GM23338 (cell line): ENCODE measurements around the gene MTARC2. TPM values are rescaled to one million over a fixed set of nuclear protein-coding genes. Genes with fewer than 3 reads are reported as not detected.

Experiments
- ATAC-seq: fragments of 200-7000 bp; cut with Tn5 transposase; 3 replicates; pipeline ENCODE4 v1.9.1; 2020
- DNase-seq: peaks from one replicate; pipeline ENCODE4 v3.0.0-alpha.2; 2015; ENCODE audit warnings: low spot score
- H2AFZ ChIP-seq: fragments of 200-600 bp; sonication (generic); 2 replicates; pipeline ENCODE4 v1.8.0; 2016; ENCODE audit warnings: antibody characterized with exemption, mild to moderate bottlenecking, moderate library complexity
- H3F3A ChIP-seq: fragments of 200-600 bp; sonication (generic); replicated peaks from 2 replicates; pipeline ENCODE4 v1.8.0; 2017; ENCODE audit warnings: antibody characterized with exemption, mixed run types, low read depth
- H3K27ac ChIP-seq: fragments of 200-600 bp; sonication (generic); 2 replicates; pipeline ENCODE4 v1.6.1; 2016; ENCODE audit warnings: low read depth
- H3K27me3 ChIP-seq: fragments of 200-600 bp; sonication (generic); 2 replicates; pipeline ENCODE4 v1.8.0; 2016; ENCODE audit warnings: mild to moderate bottlenecking, mixed run types, moderate library complexity; ENCODE audit not compliant: insufficient read depth
- H3K36me3 ChIP-seq: fragments of 200-600 bp; sonication (generic); 2 replicates; pipeline ENCODE4 v1.8.0; 2016; ENCODE audit warnings: mild to moderate bottlenecking; ENCODE audit not compliant: insufficient read depth
- H3K4me1 ChIP-seq: fragments of 200-600 bp; sonication (generic); 2 replicates; pipeline ENCODE4 v1.8.0; 2016; ENCODE audit warnings: mild to moderate bottlenecking, moderate library complexity; ENCODE audit not compliant: insufficient read depth
- H3K4me2 ChIP-seq: fragments of 200-600 bp; sonication (generic); 2 replicates; pipeline ENCODE4 v1.7.1; 2017; ENCODE audit warnings: mixed run types
- H3K4me3 ChIP-seq: fragments of 200-600 bp; sonication (generic); 2 replicates; pipeline ENCODE4 v1.6.1; 2016; ENCODE audit warnings: mixed run types
- H3K79me2 ChIP-seq: fragments of 200-600 bp; sonication (generic); replicated peaks from 2 replicates; pipeline ENCODE4 v1.8.0; 2017; ENCODE audit warnings: mild to moderate bottlenecking; ENCODE audit not compliant: insufficient read depth
- H3K9me2 ChIP-seq: fragments of 200-600 bp; sonication (generic); 2 replicates; pipeline ENCODE4 v1.8.0; 2017; ENCODE audit not compliant: insufficient read depth
- H4K20me1 ChIP-seq: fragments of 200-600 bp; sonication (generic); replicated peaks from 2 replicates; pipeline ENCODE4 v1.8.0; 2017; ENCODE audit warnings: mild to moderate bottlenecking; ENCODE audit not compliant: insufficient read depth
- H3K27ac Mint-ChIP-seq: 2 replicates; pipeline ENCODE4 v1.8.0; 2020; ENCODE audit warnings: inconsistent platforms, mild to moderate bottlenecking, moderate library complexity, mixed read lengths
- H3K27me3 Mint-ChIP-seq: 3 replicates; pipeline ENCODE4 v1.8.0; 2022; ENCODE audit warnings: low read depth, mild to moderate bottlenecking, moderate library complexity, mixed read lengths, inconsistent platforms; ENCODE audit not compliant: insufficient read depth, poor library complexity
- H3K36me3 Mint-ChIP-seq: 3 replicates; pipeline ENCODE4 v1.8.0; 2021; ENCODE audit warnings: low read depth, mild to moderate bottlenecking, inconsistent platforms, moderate library complexity, mixed read lengths
- H3K4me1 Mint-ChIP-seq: 3 replicates; pipeline ENCODE4 v1.8.0; 2020; ENCODE audit warnings: mild to moderate bottlenecking, inconsistent platforms, mixed read lengths
- H3K4me3 Mint-ChIP-seq: 3 replicates; pipeline ENCODE4 v1.8.0; 2021; ENCODE audit warnings: moderate library complexity, mild to moderate bottlenecking, inconsistent platforms, mixed read lengths
- H3K9me3 Mint-ChIP-seq: 3 replicates; pipeline ENCODE4 v1.8.0; 2020; ENCODE audit warnings: moderate library complexity, mild to moderate bottlenecking, inconsistent platforms, mixed read lengths
- ETS1 ChIP-seq: IDR thresholded peaks from 2 replicates; pipeline ENCODE4 v1.6.1; 2016; ENCODE audit warnings: antibody characterized with exemption
- EZH2 ChIP-seq: fragments of 200-600 bp; sonication (generic); IDR thresholded peaks from one replicate; pipeline ENCODE4 v1.8.0; 2017; ENCODE audit warnings: antibody characterized with exemption, mild to moderate bottlenecking, low read depth; ENCODE audit not compliant: unreplicated experiment
- EZH2phosphoT487 ChIP-seq: fragments of 200-600 bp; sonication (generic); IDR thresholded peaks from one replicate; pipeline ENCODE4 v1.8.1; 2018; ENCODE audit warnings: antibody characterized with exemption; ENCODE audit not compliant: unreplicated experiment
- JUNB ChIP-seq: IDR thresholded peaks from one replicate; pipeline ENCODE4 v1.6.1; 2016; ENCODE audit warnings: antibody characterized with exemption; ENCODE audit not compliant: unreplicated experiment
- NANOG ChIP-seq: IDR thresholded peaks from 2 replicates; pipeline ENCODE4 v1.6.1; 2016; ENCODE audit warnings: antibody characterized with exemption, borderline replicate concordance
- ZNF114 ChIP-seq: fragments of 250-450 bp; sonication (Bioruptor Pico); IDR thresholded peaks from 2 replicates; pipeline ENCODE4 v1.5.0; 2020; ENCODE audit warnings: mild to moderate bottlenecking, moderate library complexity
- ZNF331 ChIP-seq: fragments of 250-450 bp; sonication (Bioruptor Pico); IDR thresholded peaks from 2 replicates; pipeline ENCODE4 v1.5.0; 2020; ENCODE audit warnings: low read depth, mild to moderate bottlenecking, moderate library complexity
- polyA plus RNA-seq: library from polyadenylated mRNA; unstranded; fragments of >200 nt; fragmentation: Nextera tagmentation; extraction: Ambion mirVana; gene quantifications from 2 replicates; pipeline ENCODE4 v1.2.1, GENCODE V29; 2016
- total RNA-seq: library from RNA; depleted of rRNA; stranded (reverse); fragments of >200 nt; shearing (Covaris generic); gene quantifications from 2 replicates; pipeline ENCODE4 v1.2.3, GENCODE V29; 2014
- TF ChIP-seq, protein P1 (sequence below), 2 experiments: fragments of 200-600 bp in 1 of 2; sonication (generic) in 1 of 2; conservative IDR thresholded peaks; 2 replicates each; pipeline versions ENCODE4 v1.5.1 to v1.6.1; 2016 to 2017; ENCODE audit warnings: antibody characterized with exemption in 2 of 2, low read depth in 2 of 2, mild to moderate bottlenecking in 2 of 2, moderate library complexity in 1 of 2
- TF ChIP-seq, protein P2 (sequence below): fragments of 250-450 bp; sonication (Bioruptor Pico); IDR thresholded peaks from 2 replicates; pipeline ENCODE4 v1.5.0; 2020; ENCODE audit warnings: mild to moderate bottlenecking, moderate library complexity

The MTARC2 gene
- total and polyA plus RNA-seq, 2 experiments from 2014 or later: 4.1 to 8.0 TPM

DNA sequence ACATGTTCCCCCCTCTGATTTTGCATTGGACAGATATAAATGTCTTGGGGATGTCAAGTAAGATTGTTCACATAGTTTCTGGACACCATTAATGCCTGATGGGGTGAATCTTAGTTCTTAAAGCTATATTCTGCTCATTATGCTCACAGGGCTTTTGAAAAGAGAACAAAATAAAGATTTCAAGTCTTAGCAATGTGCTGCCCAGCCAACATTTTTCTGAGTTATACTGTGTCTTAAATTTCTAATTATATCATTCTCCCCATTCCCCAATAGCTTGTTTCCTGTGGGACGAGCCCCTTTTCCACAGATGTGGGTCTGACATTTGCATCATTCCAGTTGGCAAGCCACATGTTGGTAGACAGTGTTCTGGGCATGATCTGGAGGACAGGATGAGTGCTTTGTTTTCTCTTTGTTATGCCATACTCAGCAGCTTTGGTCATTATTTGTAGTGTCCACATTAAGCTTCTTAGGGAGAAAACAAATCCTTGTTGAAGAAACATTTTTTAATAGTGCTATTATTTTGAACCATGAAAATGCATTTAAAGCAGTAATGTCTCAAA lies 71.4 kb downstream of the MTARC2 start:
- no peaks in the 10 kb centered on the region for H3K36me3 ChIP-seq
- peaks cover 48% of the 10 kb centered on the region for H3K36me3 Mint-ChIP-seq
- no peak for ATAC-seq
- H3K9me3 Mint-ChIP-seq: no peaks in the 10 kb centered on the region; the same call in 2 of the 3 replicates
- H3K27me3 Mint-ChIP-seq: peaks cover 5% of the 10 kb centered on the region
- H3K27ac ChIP-seq: no peak overlapping the region
- no peaks in the 10 kb centered on the region; the same call in 1 of the 2 replicates for H3K4me1 ChIP-seq
- no peak for DNase-seq
- H3F3A ChIP-seq: no peaks in the 10 kb centered on the region
- H3K4me3 ChIP-seq: no peak overlapping the region
- no peak overlapping the region for H3K4me2 ChIP-seq
- H3K27ac Mint-ChIP-seq: no peak overlapping the region
- H4K20me1 ChIP-seq: no peaks in the 10 kb centered on the region
- TF ChIP-seq ETS1: no peak
- no peak for TF ChIP-seq NANOG
- no peak for TF ChIP-seq EZH2phosphoT487
- TF ChIP-seq ZNF331: no peak
- TF ChIP-seq JUNB: no peak
- no peak overlapping the region for H2AFZ ChIP-seq
- no peaks in the 10 kb centered on the region for H3K79me2 ChIP-seq
- no peaks in the 10 kb centered on the region for H3K9me2 ChIP-seq
- no peaks in the 10 kb centered on the region for H3K27me3 ChIP-seq
- no peak overlapping the region for H3K4me3 Mint-ChIP-seq
- H3K4me1 Mint-ChIP-seq: peaks cover 17% of the 10 kb centered on the region

- Mint-ChIP-seq H3K36me3 (peaks cover 11% of the 10 kb centered on the region; the same call in 1 of the 3 replicates), H3K27me3 (no peaks in the 10 kb centered on the region), H3K9me3 (no peaks in the 10 kb centered on the region), H3K27ac (no peak overlapping the region), H3K4me3 (no peak overlapping the region; the same call in 2 of the 3 replicates), H3K4me1 (peaks cover 14% of the 10 kb centered on the region)
- Histone ChIP-seq H3F3A (no peaks in the 10 kb centered on the region), H3K4me2 (no peak overlapping the region), H3K79me2 (no peaks in the 10 kb centered on the region), H3K9me2 (no peaks in the 10 kb centered on the region), H2AFZ (no peak overlapping the region), H3K4me3 (no peak overlapping the region), H3K27ac (no peak overlapping the region), H3K4me1 (no peaks in the 10 kb centered on the region), H4K20me1 (no peaks in the 10 kb centered on the region), H3K36me3 (no peaks in the 10 kb centered on the region), H3K27me3 (no peaks in the 10 kb centered on the region)
- ATAC-seq (no peak), DNase-seq (peak; percentile 20)
- TF ChIP-seq, protein P1, sequence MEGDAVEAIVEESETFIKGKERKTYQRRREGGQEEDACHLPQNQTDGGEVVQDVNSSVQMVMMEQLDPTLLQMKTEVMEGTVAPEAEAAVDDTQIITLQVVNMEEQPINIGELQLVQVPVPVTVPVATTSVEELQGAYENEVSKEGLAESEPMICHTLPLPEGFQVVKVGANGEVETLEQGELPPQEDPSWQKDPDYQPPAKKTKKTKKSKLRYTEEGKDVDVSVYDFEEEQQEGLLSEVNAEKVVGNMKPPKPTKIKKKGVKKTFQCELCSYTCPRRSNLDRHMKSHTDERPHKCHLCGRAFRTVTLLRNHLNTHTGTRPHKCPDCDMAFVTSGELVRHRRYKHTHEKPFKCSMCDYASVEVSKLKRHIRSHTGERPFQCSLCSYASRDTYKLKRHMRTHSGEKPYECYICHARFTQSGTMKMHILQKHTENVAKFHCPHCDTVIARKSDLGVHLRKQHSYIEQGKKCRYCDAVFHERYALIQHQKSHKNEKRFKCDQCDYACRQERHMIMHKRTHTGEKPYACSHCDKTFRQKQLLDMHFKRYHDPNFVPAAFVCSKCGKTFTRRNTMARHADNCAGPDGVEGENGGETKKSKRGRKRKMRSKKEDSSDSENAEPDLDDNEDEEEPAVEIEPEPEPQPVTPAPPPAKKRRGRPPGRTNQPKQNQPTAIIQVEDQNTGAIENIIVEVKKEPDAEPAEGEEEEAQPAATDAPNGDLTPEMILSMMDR (conservative IDR thresholded peaks at IDR 0.05; ENCODE audit: low read depth in 2 of 2): no peak
- TF ChIP-seq ETS1 (no peak), ZNF114 (CRISPR knock-in tag) (no peak), EZH2phosphoT487 (no peak), EZH2 (no peak)
- TF ChIP-seq, protein P2, sequence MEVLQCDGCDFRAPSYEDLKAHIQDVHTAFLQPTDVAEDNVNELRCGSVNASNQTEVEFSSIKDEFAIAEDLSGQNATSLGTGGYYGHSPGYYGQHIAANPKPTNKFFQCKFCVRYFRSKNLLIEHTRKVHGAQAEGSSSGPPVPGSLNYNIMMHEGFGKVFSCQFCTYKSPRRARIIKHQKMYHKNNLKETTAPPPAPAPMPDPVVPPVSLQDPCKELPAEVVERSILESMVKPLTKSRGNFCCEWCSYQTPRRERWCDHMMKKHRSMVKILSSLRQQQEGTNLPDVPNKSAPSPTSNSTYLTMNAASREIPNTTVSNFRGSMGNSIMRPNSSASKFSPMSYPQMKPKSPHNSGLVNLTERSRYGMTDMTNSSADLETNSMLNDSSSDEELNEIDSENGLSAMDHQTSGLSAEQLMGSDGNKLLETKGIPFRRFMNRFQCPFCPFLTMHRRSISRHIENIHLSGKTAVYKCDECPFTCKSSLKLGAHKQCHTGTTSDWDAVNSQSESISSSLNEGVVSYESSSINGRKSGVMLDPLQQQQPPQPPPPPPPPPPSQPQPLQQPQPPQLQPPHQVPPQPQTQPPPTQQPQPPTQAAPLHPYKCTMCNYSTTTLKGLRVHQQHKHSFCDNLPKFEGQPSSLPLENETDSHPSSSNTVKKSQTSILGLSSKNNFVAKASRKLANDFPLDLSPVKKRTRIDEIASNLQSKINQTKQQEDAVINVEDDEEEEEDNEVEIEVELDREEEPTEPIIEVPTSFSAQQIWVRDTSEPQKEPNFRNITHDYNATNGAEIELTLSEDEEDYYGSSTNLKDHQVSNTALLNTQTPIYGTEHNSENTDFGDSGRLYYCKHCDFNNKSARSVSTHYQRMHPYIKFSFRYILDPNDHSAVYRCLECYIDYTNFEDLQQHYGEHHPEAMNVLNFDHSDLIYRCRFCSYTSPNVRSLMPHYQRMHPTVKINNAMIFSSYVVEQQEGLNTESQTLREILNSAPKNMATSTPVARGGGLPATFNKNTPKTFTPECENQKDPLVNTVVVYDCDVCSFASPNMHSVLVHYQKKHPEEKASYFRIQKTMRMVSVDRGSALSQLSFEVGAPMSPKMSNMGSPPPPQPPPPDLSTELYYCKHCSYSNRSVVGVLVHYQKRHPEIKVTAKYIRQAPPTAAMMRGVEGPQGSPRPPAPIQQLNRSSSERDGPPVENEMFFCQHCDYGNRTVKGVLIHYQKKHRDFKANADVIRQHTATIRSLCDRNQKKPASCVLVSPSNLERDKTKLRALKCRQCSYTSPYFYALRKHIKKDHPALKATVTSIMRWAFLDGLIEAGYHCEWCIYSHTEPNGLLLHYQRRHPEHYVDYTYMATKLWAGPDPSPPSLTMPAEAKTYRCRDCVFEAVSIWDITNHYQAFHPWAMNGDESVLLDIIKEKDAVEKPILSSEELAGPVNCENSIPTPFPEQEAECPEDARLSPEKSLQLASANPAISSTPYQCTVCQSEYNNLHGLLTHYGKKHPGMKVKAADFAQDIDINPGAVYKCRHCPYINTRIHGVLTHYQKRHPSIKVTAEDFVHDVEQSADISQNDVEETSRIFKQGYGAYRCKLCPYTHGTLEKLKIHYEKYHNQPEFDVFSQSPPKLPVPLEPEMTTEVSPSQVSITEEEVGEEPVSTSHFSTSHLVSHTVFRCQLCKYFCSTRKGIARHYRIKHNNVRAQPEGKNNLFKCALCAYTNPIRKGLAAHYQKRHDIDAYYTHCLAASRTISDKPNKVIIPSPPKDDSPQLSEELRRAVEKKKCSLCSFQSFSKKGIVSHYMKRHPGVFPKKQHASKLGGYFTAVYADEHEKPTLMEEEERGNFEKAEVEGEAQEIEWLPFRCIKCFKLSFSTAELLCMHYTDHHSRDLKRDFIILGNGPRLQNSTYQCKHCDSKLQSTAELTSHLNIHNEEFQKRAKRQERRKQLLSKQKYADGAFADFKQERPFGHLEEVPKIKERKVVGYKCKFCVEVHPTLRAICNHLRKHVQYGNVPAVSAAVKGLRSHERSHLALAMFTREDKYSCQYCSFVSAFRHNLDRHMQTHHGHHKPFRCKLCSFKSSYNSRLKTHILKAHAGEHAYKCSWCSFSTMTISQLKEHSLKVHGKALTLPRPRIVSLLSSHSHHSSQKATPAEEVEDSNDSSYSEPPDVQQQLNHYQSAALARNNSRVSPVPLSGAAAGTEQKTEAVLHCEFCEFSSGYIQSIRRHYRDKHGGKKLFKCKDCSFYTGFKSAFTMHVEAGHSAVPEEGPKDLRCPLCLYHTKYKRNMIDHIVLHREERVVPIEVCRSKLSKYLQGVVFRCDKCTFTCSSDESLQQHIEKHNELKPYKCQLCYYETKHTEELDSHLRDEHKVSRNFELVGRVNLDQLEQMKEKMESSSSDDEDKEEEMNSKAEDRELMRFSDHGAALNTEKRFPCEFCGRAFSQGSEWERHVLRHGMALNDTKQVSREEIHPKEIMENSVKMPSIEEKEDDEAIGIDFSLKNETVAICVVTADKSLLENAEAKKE (CRISPR knock-in tag): no peak
Measured at GRCh38 chr1:220824031-220824989, 76.2 kb downstream of the MTARC2 start.
